Kasumi-1 (cell line): ENCODE results near the gene INO80B.

Source experiments
- DNase-seq, 2 experiments: peaks; one replicate each; lab custom pipeline; 2025; lab: John Stamatoyannopoulos, UW

Gene INO80B

DNA sequence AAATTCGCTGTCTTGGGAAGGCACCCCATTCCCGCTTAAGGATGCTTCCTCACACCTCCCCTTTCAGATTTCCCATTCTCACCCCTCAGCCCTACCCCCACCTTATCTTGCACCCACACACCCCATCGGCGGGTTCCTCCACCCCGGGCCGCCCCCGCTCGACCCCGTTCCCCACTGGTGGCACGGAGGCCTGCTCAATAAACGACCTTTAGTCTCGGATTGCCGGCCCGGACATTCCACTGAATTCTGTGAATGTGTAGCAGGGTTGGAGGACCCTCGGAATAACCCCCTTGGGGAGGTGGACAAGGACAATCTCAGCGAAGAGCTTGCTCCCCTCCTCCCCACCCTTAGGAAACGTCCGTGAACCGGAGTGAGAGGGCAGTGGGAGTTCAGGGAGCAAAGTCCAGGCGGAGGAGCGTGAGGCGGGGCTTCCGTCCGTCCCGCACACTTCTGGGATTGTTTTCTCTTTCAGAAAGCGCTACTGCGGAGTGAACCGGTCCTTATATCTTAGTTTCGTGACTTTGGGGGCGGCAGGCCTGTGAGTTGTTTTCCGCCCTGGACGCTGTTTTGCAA, 47.3 kb downstream of the INO80B start:
- peak in 1 of 2 experiments; percentile 25 for DNase-seq

DNA sequence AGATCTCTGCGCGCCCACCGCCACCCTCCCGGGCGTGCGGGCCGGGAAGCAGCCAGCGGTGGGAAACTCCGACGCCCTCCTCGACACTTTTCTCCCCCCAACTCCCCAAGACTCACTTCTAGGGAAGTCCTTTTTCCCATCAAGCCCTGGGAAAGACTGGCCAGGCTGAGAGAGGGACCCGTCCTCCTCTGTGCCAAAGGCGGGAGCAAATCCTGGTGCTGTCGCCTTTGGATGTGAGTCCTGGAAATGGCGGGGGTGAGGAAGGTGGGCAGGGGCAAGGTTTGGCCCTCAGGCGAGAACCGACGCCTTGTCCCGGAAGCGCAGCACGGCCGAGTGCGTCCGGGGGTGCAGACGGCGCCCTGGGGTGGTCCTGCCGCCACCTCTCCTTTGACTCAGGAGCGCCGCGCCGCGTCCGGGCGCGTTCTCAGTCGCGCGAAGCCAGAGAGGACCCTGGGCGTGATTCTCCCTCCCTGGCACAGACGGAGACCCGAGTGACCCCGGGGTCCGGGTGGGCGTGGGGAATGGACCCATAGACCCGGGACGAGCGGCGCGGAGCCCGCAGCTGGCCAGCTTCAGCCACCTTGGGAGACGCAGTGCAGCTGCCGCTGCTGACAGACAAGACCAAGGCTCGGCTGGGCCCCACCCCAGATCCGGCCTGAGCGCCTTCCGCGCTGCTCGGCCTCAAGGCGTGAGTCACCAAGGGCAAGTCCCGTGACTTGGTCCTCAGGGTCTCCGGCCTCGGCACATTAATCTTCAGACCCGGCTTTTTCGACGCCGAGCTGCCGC, 48.0 kb downstream of the INO80B start:
- DNase-seq = peak; percentile 56 to 75

DNA sequence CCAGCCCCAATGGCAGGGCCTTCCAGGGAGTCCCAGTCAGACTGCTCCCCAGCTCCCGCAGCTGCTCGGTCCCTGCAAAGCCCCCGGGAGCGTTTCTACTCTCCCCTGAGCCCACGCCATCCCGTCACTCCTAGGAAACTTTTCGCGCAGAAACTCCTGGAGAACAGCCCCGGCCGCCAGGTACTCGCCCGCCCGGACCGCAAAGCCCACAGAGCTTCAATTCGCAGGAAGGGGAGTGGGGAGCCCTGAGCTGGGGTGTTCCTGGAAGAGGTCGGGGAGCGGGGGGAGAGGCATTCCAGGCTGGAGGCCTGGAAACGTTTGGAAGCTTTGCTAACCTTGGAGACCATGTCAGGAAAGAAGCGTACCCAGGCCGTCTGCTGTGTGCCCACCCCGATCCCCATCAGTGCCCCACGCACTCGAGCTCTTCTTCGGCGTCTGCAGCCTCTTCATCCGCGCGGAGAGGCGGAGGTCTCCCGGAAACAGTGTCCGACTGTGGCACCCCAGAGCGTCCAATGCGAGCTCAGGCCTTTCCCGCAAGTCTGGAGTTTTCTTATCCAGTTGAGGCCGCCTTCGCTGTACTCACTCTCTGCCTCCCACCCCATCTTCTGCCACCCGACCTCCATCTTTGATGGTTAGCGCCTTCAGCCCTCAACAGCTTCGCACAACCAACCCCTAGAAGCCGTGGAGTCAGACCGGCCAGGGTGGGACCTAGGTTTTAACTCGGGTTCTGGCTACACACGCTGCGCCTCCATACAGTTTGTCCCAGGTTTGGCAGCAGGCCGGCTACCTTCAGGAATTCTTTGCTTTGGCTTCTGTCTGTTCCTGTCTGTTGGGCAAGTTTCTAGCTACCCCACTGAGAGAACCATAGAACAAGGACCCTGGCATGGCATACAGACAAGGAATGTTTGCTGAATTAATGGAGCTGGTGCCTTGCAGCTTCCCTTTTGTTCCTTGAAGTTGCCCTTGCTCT, 48.9 kb downstream of the INO80B start:
- no peak for DNase-seq

DNA sequence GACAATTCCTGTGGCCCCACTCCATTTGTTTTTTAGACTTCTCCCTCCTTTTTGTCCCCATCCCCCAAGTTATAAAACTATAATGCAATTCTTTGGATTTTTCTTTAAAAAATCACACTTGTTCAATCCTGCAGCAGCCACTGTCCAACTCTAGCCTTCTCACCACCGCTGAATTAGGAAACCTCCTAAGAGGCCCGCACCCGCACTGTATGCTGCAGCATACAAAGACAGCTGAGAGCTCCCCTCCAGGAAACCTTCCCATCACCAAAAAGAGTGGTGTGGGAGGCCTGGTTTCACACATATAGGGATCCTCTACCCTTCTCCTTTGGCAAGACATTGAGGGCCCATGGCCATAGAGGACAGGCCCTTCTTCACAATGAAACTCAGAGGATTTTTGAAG, 49.7 kb downstream of the INO80B start:
- no peak for DNase-seq

- DNase-seq = no peak
These were observed 50.8 kb downstream of the INO80B start for GRCh38 chr2:74505448-74506246.

DNA sequence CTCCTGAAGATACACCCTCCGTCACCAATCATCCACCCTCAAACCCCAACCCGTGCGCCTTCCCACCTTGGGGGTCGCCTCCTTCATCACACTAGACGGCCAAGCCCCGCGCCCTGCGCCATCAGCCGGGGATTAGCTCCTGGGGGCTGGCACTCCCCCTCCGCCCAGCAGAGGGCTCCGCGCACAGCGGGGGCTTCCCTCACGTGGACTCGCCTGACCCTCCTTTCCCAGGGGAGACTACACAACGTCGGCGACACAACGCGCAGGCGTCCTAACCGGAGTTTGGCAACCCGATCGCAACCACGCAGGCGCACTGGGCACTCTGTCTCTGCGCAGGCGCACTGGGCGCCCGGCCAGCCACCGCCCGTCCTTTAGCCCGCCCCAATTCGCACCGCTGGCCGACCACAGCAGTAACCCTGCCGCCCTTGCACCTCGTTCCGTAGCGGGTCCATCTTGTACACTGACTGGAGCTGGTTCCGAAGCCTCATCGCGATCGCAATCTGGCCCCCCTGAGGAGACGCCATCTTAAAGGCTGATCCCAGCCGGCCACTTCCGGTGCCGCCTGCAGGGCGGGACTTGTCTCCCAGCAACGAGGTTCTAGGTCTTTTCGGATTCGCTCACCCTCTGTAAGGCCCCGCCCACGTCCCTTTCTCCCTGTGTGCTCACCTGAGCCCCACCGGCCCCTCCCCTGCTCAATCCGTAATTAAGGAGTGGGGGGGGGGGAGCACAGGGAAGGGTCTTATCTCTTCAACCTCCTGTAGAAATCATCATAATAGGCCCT, 52.4 kb downstream of the INO80B start, which contains the start of gene PCGF1:
TSS of gene PCGF1 (minus strand) at position 551 of the 781 bp plus-strand sequence. CDS start at position 524, 27 bp downstream.
- peak; percentile 95 to 96 for DNase-seq
